ENCODE measurements around the gene EMC1.
A peak's percentile ranks its signal among the peaks of the same experiment; 100 is the strongest.
"Not testable (repeated sequence)": the region's sequence is repeated elsewhere in the genome, so short reads cannot be mapped to it uniquely, and the experiment has no call there.

The EMC1 gene

GRCh38 chr1:19251305-19252196 lies at the start of gene EMC1, which contains the start of gene MRTO4:
TSS of gene EMC1 (minus strand) at chr1:19251524. CDS start at chr1:19251509, 15 bp downstream.
TSS of gene MRTO4 (plus strand) at chr1:19251805. CDS start at chr1:19251836, 31 bp downstream.
- peak; percentile 84 for DNase-seq (ENCODE audit: low spot score)

DNA sequence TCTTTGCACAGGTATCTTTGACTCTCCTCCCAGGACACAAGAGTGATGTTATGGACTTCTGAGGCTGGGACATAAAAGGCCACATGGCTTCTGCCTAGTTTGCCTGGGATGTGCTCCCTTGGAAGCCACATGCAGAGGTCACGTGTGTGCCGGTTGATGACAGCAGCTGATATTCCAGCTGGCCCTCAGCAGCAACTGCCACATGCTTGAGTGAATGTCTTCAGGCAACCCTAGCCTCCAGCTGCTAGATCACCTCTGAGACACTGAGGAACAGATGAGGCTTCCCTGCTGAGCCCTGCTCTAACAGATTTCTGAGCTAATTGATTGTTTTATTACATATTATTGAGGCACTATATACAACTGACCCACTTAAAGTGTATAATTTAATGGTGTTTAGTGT lies 48.9 kb upstream of the EMC1 start:
- no peak for DNase-seq (ENCODE audit: low spot score)

DNA sequence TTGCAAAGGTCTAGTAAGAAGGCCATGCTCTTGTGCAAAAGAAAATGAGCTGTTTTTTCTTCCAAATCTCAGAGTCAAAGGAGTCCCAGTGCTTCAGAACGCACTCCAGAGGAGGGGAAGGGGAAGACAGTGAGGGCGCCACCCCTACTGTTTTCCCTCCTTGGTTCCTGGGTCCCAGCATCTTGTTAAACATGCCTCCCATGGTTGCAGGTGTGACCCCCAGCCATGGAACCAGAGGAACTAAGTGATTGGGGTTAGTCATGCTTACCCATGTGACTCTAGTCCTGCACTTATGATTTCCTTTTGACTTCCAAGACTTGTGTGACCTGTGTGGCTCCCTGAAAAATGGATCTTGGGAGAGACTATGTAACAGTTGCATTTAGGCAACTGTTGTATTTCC lies 43.3 kb upstream of the EMC1 start:
- no peak for DNase-seq (ENCODE audit: low spot score)

- no peak for DNase-seq (ENCODE audit: low spot score)
Measured at GRCh38 chr1:19289244-19289643, 37.9 kb upstream of the EMC1 start.

- DNase-seq (ENCODE audit: low spot score): peak; percentile 65
Measured at GRCh38 chr1:19288324-19289241, 37.3 kb upstream of the EMC1 start, which contains the start of gene AKR7A3. TSS of gene AKR7A3 (minus strand) at chr1:19288770. CDS start at chr1:19288709, 61 bp downstream.

GRCh38 chr1:19287436-19288185 lies 36.3 kb upstream of the EMC1 start:
- no peak for DNase-seq (ENCODE audit: low spot score)

DNA sequence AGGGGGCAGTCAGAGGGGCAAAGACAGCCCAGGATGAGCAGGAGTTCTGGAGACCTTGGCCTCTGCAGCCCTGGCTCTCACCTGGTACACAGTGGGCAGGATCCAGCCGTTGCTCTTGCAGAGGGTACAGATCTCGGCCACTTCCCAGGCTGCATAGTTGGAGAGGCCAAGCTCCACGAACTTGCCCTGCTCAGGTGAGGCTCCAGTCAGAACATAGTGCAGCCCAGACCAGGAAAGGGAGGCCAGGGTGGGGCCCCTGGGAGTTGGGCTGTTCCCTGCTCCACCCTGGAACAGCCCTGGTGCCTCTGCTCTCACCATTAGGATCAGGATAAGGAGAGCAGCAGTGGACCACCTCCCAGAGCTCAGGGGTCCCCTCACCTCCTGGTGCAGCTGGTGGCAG lies 34.5 kb upstream of the EMC1 start:
- not testable (repeated sequence) for DNase-seq (ENCODE audit: low spot score)

DNA sequence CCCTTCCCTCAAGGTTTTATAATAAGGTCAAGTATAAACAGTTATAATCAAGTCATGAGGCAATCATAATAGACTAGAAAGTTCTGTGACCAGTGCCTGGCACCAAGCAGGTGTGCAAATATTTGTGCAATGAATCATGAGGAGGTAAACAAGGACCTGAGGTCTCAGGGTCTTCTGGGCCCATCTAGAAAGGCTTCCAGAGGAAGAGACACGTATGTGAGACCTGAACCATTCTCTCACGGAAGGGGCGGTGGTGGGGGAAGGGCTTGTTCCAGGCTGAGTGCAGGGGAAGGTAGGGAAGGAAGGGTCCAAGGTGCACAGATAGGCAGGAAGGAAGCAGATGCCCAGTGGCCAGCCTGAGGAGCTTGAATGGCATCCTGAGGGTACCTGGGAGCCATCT lies 34.0 kb upstream of the EMC1 start:
- not testable (repeated sequence) for DNase-seq (ENCODE audit: low spot score)

DNA sequence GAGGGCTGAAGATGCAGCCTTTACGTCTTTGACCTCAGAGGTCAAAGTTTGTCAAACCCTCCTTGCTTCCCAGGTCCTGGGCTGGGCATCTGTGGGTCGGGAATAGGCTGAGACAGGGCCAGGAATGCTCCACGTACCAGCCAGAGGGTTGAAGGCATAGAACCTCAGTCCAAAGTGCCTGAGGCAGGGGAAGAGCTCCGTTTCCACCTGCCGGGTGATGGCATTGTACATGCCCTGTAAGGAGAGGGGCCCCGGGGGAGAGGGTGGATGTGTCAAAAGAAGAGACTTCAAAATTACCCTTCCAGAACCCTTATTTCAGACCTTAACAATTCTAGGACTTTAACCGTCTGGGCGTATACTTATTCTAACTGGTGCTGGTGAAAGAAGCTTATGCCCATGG lies 33.6 kb upstream of the EMC1 start:
- DNase-seq (ENCODE audit: low spot score): no peak

GRCh38 chr1:19283891-19284290 lies 32.6 kb upstream of the EMC1 start:
- no peak for DNase-seq (ENCODE audit: low spot score)

DNA sequence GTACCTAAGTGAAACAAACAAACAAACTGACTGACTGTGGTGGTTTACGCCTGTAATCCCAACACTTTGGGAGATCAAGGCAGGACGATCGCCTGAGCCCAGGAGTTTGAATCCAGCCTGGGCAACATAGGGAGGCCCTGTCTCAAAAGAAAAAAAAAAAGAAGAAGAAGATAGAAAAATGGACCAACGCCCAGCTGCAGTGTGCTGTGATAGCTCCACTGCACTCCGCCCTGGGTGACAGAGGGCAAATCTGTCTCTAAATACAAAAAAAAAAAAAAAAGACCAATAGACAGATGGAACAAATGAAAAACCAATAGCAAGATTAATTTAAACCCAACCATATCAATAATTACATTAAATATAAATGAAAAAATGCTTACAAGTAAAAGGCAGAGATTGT lies 23.3 kb upstream of the EMC1 start:
- no peak for DNase-seq (ENCODE audit: low spot score)

DNA sequence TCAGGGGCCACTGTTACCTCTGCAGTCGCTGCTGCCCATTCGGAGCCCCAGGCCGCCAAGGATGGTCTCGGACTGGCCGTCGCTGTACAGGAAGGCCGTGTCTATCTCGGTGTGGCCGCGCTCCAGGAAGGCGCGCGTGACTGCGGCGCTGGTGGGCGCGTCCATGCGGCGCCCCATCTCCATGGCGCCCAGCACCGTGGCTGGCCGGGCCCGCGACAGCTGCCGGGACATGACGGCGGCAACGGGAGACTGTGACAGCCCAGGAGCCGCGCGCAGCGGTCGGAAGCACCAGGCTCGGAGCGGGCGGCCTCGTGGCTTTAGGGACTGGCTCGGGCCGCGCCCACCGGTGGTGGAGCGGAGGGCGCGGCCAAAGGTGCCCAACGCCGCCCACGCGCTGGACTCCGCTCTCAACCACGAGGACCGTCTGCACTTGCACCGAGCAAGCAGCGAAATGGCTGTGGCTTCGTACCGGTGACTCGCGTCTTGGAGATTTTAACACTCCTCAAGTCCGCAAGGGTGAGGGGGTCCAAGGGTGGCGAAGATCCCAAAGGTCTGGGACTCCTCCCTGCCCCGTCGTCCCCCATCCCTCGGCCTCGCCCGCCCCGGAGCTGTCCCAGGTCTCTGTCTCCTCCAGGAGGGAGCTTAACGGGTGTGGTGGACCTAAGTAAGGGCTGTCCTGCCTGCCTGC lies 22.7 kb upstream of the EMC1 start:
- DNase-seq (ENCODE audit: low spot score): not testable (repeated sequence)

GRCh38 chr1:19273106-19273843 lies 22.0 kb upstream of the EMC1 start:
- no peak for DNase-seq (ENCODE audit: low spot score)

DNA sequence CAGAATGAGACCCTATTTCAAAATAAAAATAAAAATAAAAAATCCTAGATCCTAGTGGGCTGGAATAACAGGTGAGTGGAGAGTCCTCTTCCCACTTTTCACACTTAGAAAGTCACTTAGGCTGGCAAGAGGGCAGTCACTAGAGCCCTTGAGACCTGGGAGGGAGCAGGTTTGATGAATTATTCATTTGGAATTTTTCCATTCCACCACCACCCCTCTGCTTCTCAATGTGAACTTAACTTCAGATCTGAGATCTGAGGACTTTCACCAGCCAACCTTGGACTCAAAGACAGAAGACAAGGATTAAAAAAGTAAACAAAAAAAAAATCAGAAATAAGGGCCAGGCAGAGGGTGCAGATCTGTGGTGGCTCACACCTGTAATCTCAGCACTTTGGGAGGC lies 20.7 kb upstream of the EMC1 start:
- no peak for DNase-seq (ENCODE audit: low spot score)

DNA sequence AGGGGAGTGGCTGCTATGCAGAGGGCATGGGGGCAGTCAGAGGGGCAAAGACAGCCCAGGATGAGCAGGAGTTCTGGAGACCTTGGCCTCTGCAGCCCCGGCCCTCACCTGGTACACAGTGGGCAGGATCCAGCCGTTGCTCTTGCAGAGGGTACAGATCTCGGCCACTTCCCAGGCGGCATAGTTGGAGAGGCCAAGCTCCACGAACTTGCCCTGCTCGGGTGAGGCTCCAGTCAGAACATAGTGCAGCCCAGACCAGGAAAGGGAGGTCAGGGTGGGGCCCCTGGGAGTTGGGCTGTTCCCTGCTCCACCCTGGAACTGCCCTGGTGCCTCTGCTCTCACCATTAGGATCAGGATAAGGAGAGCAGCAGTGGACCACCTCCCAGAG lies 19.0 kb upstream of the EMC1 start:
- DNase-seq (ENCODE audit: low spot score): not testable (repeated sequence)

GRCh38 chr1:19269427-19270342 lies 18.4 kb upstream of the EMC1 start:
- DNase-seq (ENCODE audit: low spot score): not testable (repeated sequence)

- no peak for DNase-seq (ENCODE audit: low spot score)
Measured at GRCh38 chr1:19268445-19268844, 17.1 kb upstream of the EMC1 start.

GRCh38 chr1:19262744-19263143 lies 11.4 kb upstream of the EMC1 start:
- no peak for DNase-seq (ENCODE audit: low spot score)

- DNase-seq (ENCODE audit: low spot score): no peak
Measured at GRCh38 chr1:19262047-19262446, 10.7 kb upstream of the EMC1 start.

Data from LoVo (cell line).